ENCODE data around the gene VWA5B2. TPM values are rescaled to one million over a fixed set of nuclear protein-coding genes. Genes with fewer than 3 reads are reported as not detected.

The VWA5B2 gene
- total and polyA plus RNA-seq, 2 of the 4 experiments (the other 2 are of a cell fraction), result not detected

- no peak overlapping the region for H2BK15ac ChIP-seq (ENCODE audit: low read depth, low read length)
- peak overlapping the region; percentile 51 for H2AFZ ChIP-seq (replicated peaks; ENCODE audit: low read length, poor library complexity)
- no peak overlapping the region for H3K14ac ChIP-seq (replicated peaks; ENCODE audit: low read depth, low read length)
- no peak overlapping the region for H3K4ac ChIP-seq (ENCODE audit: low read depth, low read length)
- H3K4me3 ChIP-seq (ENCODE audit: insufficient read depth, low read depth, low read length), result no peak overlapping the region
- no peak overlapping the region for H3K56ac ChIP-seq (ENCODE audit: extremely low read depth, insufficient read depth, low read length)
- no peak overlapping the region for H4K5ac ChIP-seq (ENCODE audit: low read depth, low read length)
- DNase-seq (peak; percentile 38), ATAC-seq (ENCODE audit: low read depth) (peak; percentile 79)
- H2BK20ac ChIP-seq (ENCODE audit: low read depth, low read length), result no peak overlapping the region
- H3K79me1 ChIP-seq (ENCODE audit: low read depth in 1 of 2, low read length in 2 of 2), result no peaks in the 10 kb centered on the region
- no peak overlapping the region for H2BK120ac ChIP-seq (ENCODE audit: low read depth, low read length)
- no peak overlapping the region for H2AK5ac ChIP-seq (ENCODE audit: low read depth, low read length)
- ChIA-PET CTCF (interaction anchor here (0.6 to 1.1 kb wide), 4 partner anchors 10 to 72 kb away, joined by 3 read pairs; partner anchors contain the start of genes CLCN2 and POLR2H), POLR2A (ENCODE audit: unreplicated experiment) (no interaction called here)
- no peaks in the 10 kb centered on the region for H3K9me1 ChIP-seq (ENCODE audit: insufficient read depth, low read length)
- intact Hi-C loops (cut with micrococcal nuclease), result loop anchor here (1.0 to 5.0 kb wide), 3 partner anchors 62 to 394 kb away; partner anchors contain the start of gene VWA5B2
- H3K9me3 ChIP-seq (ENCODE audit: control insufficient read depth, insufficient read depth, low read length), result no peaks in the 10 kb centered on the region
- no peak overlapping the region for H3K4me2 ChIP-seq (ENCODE audit: low read depth, low read length)
- no peak overlapping the region for H4K8ac ChIP-seq (ENCODE audit: low read depth in 2 of 2, low read length in 2 of 2)
- in situ Hi-C loops (cut with MboI; ENCODE audit: low sequenced_read_pairs), result loop anchor here (10.0 kb wide), 1 partner anchor 395 kb away; no protein-coding TSS in a partner anchor
- no peak overlapping the region for H2BK5ac ChIP-seq (ENCODE audit: low read depth, low read length, poor library complexity, severe bottlenecking)
- no peak overlapping the region for H3K18ac ChIP-seq (ENCODE audit: low read depth, low read length)
- no peak overlapping the region for H2AK9ac ChIP-seq (replicated peaks; ENCODE audit: low read depth, low read length, poor library complexity)
- H4K20me1 ChIP-seq (ENCODE audit: insufficient read depth, low read length), result no peaks in the 10 kb centered on the region
- TF ChIP-seq SMC3 (IDR thresholded peaks at IDR 0.05; ENCODE audit: low read depth, low read length) (peak; percentile 50), CHD1 (IDR thresholded peaks at IDR 0.05; ENCODE audit: low read depth, low read length) (no peak), MAZ (IDR thresholded peaks at IDR 0.05; ENCODE audit: borderline replicate concordance, low read depth, low read length) (no peak), CEBPB (IDR thresholded peaks at IDR 0.05; ENCODE audit: low read depth, low read length) (no peak), CTCF (conservative IDR thresholded peaks at IDR 0.05; ENCODE audit: low read depth, low read length) (peak; percentile 65), NFE2L2 (IDR thresholded peaks at IDR 0.05; ENCODE audit: low read depth, low read length) (no peak), MAFK (IDR thresholded peaks at IDR 0.05; ENCODE audit: low read depth, low read length) (no peak), POLR2A (IDR thresholded peaks at IDR 0.05; ENCODE audit: low read depth, low read length) (no peak), MXI1 (IDR thresholded peaks at IDR 0.05; ENCODE audit: borderline replicate concordance, low read depth, low read length) (no peak), RCOR1 (IDR thresholded peaks at IDR 0.05; ENCODE audit: insufficient replicate concordance, low read length) (no peak), RAD21 (IDR thresholded peaks at IDR 0.05; ENCODE audit: low read length) (peak; percentile 82), BHLHE40 (IDR thresholded peaks at IDR 0.05; ENCODE audit: low read depth, low read length) (no peak), FOS (IDR thresholded peaks at IDR 0.05; ENCODE audit: low read depth, low read length) (no peak), USF2 (IDR thresholded peaks at IDR 0.05; ENCODE audit: low read depth, low read length) (no peak), RFX5 (IDR thresholded peaks at IDR 0.05; ENCODE audit: low read depth, low read length) (no peak)
- TF ChIP-seq, protein P1, sequence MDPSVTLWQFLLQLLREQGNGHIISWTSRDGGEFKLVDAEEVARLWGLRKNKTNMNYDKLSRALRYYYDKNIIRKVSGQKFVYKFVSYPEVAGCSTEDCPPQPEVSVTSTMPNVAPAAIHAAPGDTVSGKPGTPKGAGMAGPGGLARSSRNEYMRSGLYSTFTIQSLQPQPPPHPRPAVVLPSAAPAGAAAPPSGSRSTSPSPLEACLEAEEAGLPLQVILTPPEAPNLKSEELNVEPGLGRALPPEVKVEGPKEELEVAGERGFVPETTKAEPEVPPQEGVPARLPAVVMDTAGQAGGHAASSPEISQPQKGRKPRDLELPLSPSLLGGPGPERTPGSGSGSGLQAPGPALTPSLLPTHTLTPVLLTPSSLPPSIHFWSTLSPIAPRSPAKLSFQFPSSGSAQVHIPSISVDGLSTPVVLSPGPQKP (IDR thresholded peaks at IDR 0.05; ENCODE audit: borderline replicate concordance, low read depth, low read length), result no peak
- no peak overlapping the region for H3K9ac ChIP-seq (ENCODE audit: low read depth, low read length)
- BruUV-seq (replicated peaks), result no TSS peak
- dilution Hi-C loops (cut with HindIII; ENCODE audit: low sequenced_read_pairs, unreplicated experiment), result no loop called here
- no peaks in the 10 kb centered on the region for H3K4me1 ChIP-seq (ENCODE audit: control insufficient read depth, insufficient read depth, low read length)
- H3K23ac ChIP-seq (ENCODE audit: low read depth, low read length), result no peak overlapping the region
- H3K27ac ChIP-seq (ENCODE audit: insufficient read depth, low read length), result no peak overlapping the region
- H3K27me3 ChIP-seq (ENCODE audit: control insufficient read depth, insufficient read depth, low read length), result peaks cover 24% of the 10 kb centered on the region
- no peak overlapping the region for H4K91ac ChIP-seq (ENCODE audit: insufficient read depth, low read depth, low read length)
- H3K36me3 ChIP-seq (ENCODE audit: control insufficient read depth, insufficient read depth, low read length), result no peaks in the 10 kb centered on the region
- 18% methylated on average over 2 of the region's 10 CpGs; no CpG with 5 or more reads in 1 of the 2 experiments for WGBS, 2 experiments (ENCODE audit: extremely low coverage in 2 of 2, insufficient read length in 1 of 2)
Measured at GRCh38 chr3:184289426-184289938, 60.1 kb downstream of the VWA5B2 start.
